Kidney capillary endothelial cell (primary cell): ENCODE measurements around the gene LYSMD3.
A peak's percentile ranks its signal among the peaks of the same experiment; 100 is the strongest.

Source experiments
- DNase-seq: peaks from one replicate; pipeline ENCODE4 v3.0.0-alpha.2; 2018; ENCODE audit warnings: low spot score

The LYSMD3 gene

DNA sequence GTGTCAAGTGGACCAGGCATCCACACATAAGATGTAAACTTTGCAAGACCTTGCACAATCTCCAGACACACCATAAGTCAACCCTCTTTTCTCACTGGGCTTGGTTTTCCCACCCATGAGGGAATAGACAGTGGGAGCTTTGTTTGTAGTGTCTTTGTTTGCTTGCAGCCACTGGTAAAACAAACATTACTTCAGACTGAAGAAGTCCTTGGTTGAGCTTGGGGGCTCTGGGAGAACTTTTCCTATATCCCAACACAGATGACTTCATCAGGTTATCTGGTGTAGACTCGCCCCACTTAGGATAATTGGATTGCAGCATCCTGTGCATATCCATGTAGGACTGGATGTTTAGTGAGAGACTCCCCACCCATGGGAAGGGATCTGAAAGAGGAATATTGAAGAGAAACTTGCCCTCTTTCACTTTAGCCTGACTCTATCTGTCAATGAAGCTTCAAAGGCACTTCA is 17.7 kb upstream of the LYSMD3 start:
- no peak for DNase-seq

DNA sequence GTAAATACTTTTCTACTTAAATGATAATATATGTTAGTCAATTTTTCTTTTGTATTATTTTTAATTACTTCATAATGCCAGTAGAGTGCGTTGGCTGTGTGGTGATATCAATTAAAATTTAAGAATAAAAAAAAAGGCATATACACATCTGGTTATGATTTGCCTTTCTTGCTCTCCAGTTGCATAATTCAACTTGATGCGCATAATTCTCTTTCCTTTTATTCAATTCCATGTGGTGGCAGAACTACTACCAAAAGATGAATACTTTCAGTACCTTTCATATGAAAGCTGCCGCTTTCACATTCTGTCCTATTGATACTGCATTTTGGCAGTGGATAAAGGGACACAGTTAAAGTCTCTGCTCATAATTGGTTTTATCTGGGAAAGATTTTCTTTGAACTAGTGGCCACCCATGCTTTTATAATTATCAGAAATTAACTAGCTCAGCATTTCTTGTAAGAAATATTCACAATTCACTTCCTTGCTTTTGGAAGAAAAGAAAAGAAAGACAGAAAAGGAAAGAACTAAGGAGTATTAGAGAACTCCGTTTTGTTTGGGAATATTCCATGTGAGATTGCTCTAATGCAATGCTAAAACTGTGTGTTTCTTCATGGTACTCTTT is 16.9 kb upstream of the LYSMD3 start:
- DNase-seq, result no peak

DNA sequence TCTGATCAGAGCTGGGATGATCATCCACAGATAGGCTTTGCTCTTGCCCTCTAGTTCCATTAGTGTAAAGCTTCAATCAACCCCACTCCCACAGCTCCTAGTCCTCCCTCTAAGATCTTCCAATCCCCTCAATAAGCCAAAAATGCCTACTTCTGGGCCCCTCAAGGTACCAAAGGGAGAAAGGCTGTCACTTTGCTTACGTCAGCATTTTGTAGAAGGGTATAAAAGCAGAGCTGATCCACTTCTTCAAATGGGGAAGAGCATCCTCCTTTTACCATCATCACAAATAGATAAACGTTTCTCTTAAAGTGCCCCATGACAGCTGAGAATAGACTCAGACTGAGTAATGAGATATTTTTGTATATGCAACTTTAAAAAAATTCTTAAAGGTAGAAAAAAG is 16.1 kb upstream of the LYSMD3 start:
- DNase-seq, result no peak

GRCh38 chr5:90542827-90543519 is 13.6 kb upstream of the LYSMD3 start:
- DNase-seq, result no peak

DNA sequence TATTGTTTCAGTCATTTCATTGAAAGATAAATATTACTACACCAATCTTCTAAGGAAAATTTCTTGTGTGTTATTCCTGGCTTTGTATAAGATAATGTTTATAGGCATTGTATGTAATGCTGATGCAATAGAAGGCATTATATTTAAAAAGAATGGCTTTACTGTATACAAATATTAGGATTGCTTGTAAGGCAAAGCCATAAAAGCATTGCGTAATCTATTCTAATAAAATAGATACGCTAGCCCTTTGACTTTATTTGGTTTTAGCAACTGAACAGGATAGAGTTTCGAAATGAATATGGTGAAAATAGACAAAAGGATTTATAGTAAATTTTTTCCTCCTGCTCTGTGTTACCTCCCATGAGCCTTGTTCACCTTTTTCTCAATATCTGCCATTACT is 5.5 kb upstream of the LYSMD3 start:
- no peak for DNase-seq

DNA sequence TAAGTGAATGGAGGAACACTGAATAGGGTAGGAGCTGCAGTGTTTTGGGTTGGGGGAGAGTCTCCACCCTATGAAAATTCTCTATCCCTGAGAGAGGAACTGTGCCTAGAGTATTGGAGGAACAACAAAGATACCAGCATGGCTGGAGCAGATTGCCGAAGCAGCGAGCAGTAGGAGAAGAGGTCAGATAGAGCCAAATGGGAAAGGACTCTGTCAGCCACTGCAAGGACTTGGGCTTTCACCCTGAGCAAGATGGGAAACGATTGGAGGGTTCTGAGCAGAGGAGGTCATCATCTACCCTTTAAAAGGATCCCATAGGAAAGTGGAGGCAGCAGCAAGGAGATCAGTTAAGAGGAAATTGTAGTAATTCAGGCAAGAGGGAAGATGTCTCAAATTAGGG is 4.4 kb upstream of the LYSMD3 start:
- no peak for DNase-seq

GRCh38 chr5:90530736-90531487 is 1.5 kb upstream of the LYSMD3 start:
- DNase-seq, result no peak

GRCh38 chr5:90529939-90530677 is 724 bp upstream of the LYSMD3 start:
- DNase-seq, result peak; percentile 76

DNA sequence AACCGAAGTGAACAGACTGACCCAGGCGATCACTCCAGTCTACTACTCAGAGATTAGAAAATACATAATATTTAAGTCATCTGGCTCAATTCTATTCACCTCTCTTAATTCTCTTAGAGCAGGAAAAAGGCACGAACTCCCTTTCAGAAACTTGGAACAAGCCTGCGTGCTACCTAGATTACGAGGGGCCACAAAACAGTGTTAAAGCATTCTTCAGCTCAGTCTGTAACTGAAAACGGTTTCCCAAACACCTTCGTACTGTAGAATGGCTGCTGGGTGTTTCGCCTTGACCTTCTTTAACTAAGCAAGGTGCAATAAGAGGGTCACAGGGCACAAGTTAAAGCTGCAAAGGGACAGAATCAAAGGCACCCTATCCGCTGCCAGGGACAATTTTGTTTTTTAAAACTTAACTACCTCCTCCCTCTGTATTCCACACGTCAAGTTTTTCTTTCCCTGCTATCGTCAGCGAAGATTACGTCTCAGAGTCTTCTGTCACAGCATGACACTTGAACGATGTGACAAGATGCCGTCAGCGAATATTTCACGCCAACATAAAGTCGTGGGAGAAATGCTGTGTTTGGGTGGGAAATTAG is 687 bp downstream of the LYSMD3 start:
- DNase-seq, result peak; percentile 16

DNA sequence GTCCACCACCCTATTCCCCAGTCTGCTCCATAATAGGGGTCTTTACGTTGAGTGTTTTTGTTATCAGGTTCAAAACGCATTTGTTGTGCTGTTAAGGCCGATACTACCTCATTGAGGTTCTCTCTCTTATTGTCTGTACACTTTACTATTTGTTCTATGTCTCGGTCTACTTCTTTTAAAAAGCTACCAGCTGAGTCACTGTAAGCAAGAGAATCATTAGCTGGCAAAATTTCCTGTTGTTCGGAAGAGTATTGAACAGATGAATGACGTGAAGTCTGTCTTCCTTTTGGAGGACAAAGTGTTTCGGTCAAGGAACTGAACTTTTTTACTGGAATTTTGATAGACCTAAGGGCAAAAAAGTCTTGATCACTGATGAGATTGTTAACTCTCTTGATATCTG is 10.3 kb downstream of the LYSMD3 start:
- peak; percentile 11 for DNase-seq

DNA sequence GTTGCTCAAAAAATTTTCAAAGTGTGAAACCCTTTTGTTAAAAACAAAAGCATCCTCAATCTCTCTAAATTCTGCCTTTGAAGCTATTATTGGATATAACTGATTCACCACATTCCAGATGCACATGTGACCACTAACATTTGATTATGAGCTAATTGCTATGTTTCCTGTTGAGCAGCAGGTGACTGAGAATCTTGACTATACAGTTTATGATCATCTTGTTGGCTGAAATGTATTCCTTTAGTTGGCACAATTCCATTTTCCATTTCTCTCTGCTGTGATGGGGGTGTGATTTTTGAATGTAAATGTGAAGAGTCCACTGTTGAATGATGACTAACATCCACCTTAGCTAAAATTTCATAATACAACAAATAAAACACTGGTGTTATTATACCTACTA is 10.7 kb downstream of the LYSMD3 start:
- DNase-seq, result peak; percentile 71

DNA sequence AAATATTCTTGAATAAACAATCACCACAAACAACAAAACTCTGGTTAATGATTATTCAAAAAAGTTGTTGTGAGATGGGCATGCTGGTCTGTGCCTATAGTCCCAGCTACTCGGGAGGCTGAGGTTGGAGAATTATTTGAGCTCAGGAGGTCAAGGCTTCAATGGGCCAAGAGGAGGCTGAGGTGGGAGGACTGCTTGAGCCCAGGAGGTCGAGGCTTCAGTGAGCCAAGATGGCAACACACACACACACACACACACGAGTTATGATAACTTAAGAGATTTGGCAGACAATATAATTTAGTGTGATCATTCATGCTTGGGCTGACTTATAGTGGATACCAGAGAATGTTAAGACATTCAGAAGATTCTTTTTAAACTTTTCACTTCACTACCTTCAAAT is 14.9 kb downstream of the LYSMD3 start:
- no peak for DNase-seq

DNA sequence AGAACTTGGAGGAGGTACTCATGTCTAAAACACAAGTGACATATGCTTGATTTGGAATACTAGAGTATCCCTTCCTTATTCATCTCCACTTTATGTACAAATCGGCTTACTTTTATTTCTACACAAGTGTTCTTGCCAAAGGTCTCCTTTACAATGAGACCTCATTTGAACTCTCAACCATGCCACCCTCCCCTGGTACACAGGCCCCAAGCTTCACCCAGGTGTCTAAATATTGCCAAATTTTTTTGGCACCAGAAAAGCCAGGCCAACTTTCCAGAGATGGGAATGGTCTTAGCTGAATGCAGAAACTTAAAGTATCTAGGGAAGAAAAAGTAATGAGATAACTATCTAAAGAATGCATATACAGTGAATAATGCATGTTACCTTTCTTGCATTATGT is 18.9 kb downstream of the LYSMD3 start:
- DNase-seq, result no peak

- no peak for DNase-seq
Measured at GRCh38 chr5:90506221-90506620, 23.2 kb downstream of the LYSMD3 start.

- DNase-seq, result no peak
Measured at GRCh38 chr5:90504743-90505142, 24.6 kb downstream of the LYSMD3 start.

DNA sequence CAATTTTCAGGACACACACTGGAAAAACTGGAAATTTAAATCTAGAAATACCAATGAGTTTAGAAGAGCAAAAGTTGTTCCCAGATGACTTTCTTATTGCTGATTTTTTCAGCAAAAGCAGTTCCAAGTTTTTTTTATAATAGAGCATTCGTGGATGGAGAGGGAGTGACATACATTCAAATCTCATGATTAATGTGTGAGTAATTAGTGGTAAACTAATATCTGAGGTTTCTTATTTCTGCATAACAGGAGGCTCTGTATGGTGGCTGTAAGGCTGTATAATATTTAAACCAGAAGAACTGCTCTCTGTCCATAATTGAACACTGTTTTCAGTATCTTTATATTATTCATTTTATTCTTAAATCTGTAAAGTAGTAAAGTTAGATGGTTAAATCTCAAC is 25.8 kb downstream of the LYSMD3 start:
- no peak for DNase-seq

DNA sequence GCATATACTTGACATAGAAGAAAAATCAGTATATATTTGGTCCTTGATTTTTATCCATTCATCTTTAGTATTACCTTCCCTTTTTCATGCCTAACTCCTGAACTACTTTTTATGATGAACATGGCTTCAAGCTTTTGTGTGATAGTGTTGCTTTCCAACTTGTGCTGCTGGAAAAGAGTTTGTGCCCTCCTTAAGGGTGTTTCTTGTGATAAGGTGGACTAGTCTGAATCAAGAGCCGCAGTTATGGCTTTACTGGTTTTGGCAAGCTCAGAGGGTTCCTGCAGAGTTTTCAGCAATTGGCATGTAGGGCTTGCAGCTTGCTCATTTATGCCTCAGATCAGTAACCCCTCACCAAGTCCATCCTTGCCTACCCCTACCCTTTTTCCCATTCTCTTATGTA is 34.2 kb downstream of the LYSMD3 start:
- no peak for DNase-seq

DNA sequence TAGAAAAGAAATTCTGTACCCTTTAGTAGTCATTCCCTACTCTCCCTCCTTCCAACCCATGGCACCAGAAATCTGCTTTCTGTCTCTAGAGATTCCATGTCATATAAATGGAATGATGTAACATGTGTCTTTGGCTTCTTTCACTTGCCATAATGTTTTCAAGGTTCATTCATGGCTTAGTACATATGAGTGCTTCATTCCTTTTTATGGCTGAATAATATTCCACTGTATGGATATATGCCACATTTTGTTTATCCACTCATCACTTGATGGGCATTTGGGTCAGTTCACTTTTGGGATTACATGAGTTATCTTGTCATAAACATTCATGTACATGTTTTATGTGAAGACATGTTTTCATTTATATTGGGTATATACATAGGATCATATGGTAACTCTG is 35.3 kb downstream of the LYSMD3 start:
- DNase-seq, result no peak

GRCh38 chr5:90488791-90489190 is 40.6 kb downstream of the LYSMD3 start:
- DNase-seq, result no peak

- DNase-seq, result no peak
Measured at GRCh38 chr5:90484540-90484939, 44.8 kb downstream of the LYSMD3 start.

- DNase-seq, result no peak
Measured at GRCh38 chr5:90483206-90483605, 46.2 kb downstream of the LYSMD3 start.

DNA sequence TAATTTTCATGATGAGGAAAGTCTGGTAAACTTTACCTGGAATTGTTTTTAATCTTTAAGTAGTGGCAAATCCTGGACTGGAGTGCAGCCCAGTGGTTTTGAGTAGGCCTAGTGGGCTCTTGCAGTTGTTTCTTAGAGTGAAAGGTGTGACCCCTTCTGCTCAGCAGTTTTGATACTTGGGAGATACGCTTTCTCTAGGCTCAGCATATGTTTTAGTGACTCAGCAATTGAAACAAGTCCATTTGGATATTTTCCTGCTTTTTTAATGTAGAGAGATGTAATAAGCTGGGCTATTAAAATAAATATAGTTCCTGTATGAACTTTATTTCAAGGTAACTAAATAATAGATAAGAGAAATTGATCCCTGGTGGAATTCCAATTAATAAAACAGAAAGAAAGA is 48.7 kb downstream of the LYSMD3 start:
- no peak for DNase-seq
